Progenitor cell of endocrine pancreas (in vitro differentiated cells): ENCODE data around the gene ECSIT. TPM values are rescaled to one million over a fixed set of nuclear protein-coding genes. Genes with fewer than 3 reads are reported as not detected.

ENCODE experiments used
- DNase-seq: peaks from one replicate; pipeline ENCODE4 v3.0.0; 2021; ENCODE audit warnings: low spot score; ENCODE audit not compliant: unreplicated experiment
- H3K27ac Mint-ChIP-seq: 2 replicates; pipeline ENCODE4 v1.8.0; 2021; ENCODE audit warnings: mild to moderate bottlenecking, moderate library complexity, mixed read lengths
- H3K27me3 Mint-ChIP-seq: 2 replicates; pipeline ENCODE4 v1.8.0; 2021; ENCODE audit warnings: mixed read lengths
- H3K36me3 Mint-ChIP-seq: 2 replicates; pipeline ENCODE4 v1.8.0; 2022; ENCODE audit warnings: mixed read lengths; ENCODE audit not compliant: insufficient read depth
- H3K4me1 Mint-ChIP-seq: 2 replicates; pipeline ENCODE4 v1.8.0; 2021; ENCODE audit warnings: low read depth, mixed read lengths
- H3K4me3 Mint-ChIP-seq: 2 replicates; pipeline ENCODE4 v1.8.0; 2021; ENCODE audit warnings: low read depth, mild to moderate bottlenecking, moderate library complexity, mixed read lengths
- H3K9me3 Mint-ChIP-seq: 2 replicates; pipeline ENCODE4 v1.8.0; 2021; ENCODE audit warnings: low read depth, mixed read lengths
- total RNA-seq: library from RNA; stranded (reverse); gene quantifications from 2 replicates; pipeline ENCODE4 v1.2.1, GENCODE V29; 2021
- TF ChIP-seq, protein P1 (sequence below): fragments of 200-600 bp; sonication (generic); IDR thresholded peaks from one replicate; pipeline ENCODE4 v1.5.0; 2021; ENCODE audit warnings: antibody characterized with exemption, mild to moderate bottlenecking; ENCODE audit not compliant: unreplicated experiment

The ECSIT gene
- total RNA-seq, 1 donor from 2014 or later: 38.5 TPM

DNA sequence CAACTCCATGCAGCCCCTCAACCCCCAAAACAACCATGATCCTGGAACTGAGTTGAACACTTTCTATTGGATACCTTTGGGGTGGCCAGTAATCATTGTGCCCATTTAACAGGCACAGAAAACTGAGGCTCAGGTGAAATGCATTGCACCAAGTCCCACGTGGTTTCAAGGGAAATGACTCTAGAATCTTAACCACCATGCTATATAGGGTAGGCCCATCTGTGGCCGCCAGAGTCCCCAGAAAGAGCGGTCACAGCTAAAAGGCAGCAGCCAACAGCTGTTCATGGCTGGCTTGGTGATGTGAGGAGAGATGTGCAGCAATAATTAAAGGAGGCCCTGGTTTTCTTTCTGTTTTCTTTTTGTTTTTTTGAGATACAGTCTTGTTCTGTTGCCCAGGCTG, 12.3 kb upstream of the ECSIT start:
- TF ChIP-seq, protein P1, sequence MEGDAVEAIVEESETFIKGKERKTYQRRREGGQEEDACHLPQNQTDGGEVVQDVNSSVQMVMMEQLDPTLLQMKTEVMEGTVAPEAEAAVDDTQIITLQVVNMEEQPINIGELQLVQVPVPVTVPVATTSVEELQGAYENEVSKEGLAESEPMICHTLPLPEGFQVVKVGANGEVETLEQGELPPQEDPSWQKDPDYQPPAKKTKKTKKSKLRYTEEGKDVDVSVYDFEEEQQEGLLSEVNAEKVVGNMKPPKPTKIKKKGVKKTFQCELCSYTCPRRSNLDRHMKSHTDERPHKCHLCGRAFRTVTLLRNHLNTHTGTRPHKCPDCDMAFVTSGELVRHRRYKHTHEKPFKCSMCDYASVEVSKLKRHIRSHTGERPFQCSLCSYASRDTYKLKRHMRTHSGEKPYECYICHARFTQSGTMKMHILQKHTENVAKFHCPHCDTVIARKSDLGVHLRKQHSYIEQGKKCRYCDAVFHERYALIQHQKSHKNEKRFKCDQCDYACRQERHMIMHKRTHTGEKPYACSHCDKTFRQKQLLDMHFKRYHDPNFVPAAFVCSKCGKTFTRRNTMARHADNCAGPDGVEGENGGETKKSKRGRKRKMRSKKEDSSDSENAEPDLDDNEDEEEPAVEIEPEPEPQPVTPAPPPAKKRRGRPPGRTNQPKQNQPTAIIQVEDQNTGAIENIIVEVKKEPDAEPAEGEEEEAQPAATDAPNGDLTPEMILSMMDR: no peak

DNA sequence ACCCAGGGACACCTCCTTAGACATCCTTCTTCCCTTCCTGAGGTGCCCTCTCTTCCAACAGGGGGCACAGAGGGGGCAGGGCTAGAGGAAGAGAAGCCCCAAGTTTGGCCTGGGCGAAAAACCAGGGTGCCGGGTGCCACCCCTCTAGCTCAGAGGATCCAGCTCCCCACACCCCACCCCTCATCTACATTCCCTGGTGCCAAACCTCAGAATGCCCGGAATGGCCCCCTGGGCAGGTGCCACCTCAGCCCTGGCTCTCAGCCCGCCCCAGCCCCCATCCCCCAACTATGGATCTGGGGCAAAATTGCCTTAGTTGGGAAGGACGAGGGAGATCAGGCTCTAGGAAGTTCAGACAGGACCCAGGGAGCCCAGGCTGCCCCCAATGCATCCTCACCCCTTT, 11.7 kb upstream of the ECSIT start:
- H3K27ac Mint-ChIP-seq: no peak overlapping the region
- DNase-seq: no peak
- H3K36me3 Mint-ChIP-seq: no peaks in the 10 kb centered on the region
- peaks cover 18% of the 10 kb centered on the region for H3K27me3 Mint-ChIP-seq
- H3K4me1 Mint-ChIP-seq: peaks cover 4% of the 10 kb centered on the region
- no peak overlapping the region for H3K4me3 Mint-ChIP-seq
- no peaks in the 10 kb centered on the region for H3K9me3 Mint-ChIP-seq
- TF ChIP-seq, protein P1: no peak

More for the DNA sequence above, 12.3 kb upstream of the ECSIT start:
- H3K36me3 Mint-ChIP-seq: no peaks in the 10 kb centered on the region
- no peak overlapping the region for H3K27ac Mint-ChIP-seq
- peaks cover 17% of the 10 kb centered on the region for H3K27me3 Mint-ChIP-seq
- H3K4me1 Mint-ChIP-seq: peaks cover 3% of the 10 kb centered on the region
- H3K4me3 Mint-ChIP-seq: no peak overlapping the region
- no peaks in the 10 kb centered on the region for H3K9me3 Mint-ChIP-seq
- no peak for DNase-seq

DNA sequence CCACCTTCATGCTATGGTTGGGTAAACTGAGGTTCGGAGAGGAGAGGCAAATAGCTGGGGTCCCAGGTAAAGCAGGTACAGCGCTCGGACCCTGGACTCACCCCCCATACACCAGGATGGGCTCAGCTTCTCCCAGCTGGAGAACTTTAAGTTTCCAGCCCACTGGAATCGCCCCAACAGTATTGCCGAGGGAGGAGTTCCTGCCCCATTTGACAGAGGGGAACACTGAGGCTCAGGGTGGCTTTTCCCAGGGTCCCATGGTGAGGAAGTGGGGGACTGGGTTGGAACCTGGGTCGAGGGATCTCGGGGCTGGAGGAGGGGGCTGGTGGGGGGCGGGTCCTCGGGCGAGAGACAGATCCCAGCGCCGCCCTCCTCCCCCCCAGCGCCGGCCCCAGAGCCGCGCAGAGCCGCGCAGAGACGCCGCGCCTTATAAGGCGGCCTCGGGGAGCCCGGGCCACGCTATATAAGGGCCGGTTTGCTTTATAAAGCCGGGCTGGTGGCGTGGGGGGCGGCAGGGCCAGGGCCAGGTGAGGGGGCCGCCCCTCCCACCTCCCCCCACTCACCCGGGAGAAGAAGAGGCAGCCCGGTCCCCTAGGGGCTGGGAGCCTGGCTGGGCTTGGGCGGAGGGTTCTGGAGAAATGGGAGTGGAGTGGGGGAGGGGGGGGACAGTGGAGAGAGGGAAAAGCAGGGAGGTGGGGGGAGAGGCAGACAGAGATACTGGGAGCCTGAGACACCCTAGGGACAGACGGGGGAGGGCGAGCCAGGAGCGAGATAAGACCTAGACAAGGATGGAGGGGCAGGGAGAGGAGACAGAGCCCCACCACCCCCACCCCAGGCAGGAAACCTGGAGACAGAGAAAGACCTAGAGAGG, 10.8 kb upstream of the ECSIT start:
- H3K36me3 Mint-ChIP-seq: no peaks in the 10 kb centered on the region
- DNase-seq: no peak
- no peak overlapping the region for H3K27ac Mint-ChIP-seq
- no peaks in the 10 kb centered on the region for H3K9me3 Mint-ChIP-seq
- H3K27me3 Mint-ChIP-seq: peaks cover 24% of the 10 kb centered on the region
- H3K4me3 Mint-ChIP-seq: no peak overlapping the region
- peaks cover 7% of the 10 kb centered on the region for H3K4me1 Mint-ChIP-seq
- TF ChIP-seq, protein P1: no peak

DNA sequence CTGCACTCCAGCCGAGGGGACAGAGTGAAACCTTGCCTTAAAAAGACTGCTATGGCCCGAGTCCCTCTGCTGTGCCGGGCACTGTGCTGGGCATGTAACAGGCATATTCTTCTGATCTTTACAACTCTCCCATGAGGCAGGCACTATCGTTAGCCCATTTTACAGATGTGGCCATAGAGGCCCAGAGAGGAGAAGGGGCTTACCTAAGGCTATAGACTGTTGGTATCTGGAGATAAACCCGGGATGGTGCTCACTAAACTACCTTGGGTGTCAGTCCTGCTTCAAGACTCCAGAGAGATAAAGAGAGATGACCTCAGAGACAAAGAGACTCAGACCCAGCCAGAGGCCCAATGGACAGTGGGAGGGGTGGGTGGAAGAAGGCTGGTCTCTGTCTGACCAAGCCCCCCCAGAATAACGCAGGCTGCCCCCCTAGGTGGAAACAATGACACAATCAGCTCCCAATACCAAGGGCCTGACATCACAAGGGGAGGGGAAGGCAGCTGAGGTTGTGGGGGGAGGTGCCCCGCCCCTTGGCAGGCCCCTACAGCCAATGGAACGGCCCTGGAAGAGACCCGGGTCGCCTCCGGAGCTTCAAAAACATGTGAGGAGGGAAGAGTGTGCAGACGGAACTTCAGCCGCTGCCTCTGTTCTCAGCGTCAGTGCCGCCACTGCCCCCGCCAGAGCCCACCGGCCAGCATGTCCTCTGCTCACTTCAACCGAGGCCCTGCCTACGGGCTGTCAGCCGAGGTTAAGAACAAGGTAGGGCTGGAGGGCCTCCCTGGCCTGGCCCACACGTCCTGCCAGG, 9.5 kb upstream of the ECSIT start, which contains the start of gene CNN1:
CNN1 (plus strand) TSS at position 620 of the 805 bp plus-strand sequence; CDS start at position 697, 77 bp downstream.
- Mint-ChIP-seq H3K9me3 (no peaks in the 10 kb centered on the region), H3K27me3 (peaks cover 33% of the 10 kb centered on the region), H3K4me3 (no peak within 1 kb of the TSS), H3K27ac (peak within 1 kb of the TSS; percentile 37), H3K36me3 (no peaks in the 10 kb centered on the region), H3K4me1 (peaks cover 7% of the 10 kb centered on the region)
- TF ChIP-seq, protein P1: no peak
- DNase-seq: no peak
